Large intestine (tissue), 3 donors: Measurements from ENCODE around the gene RBM48. TPM values are rescaled to one million over a fixed set of nuclear protein-coding genes. Genes with fewer than 3 reads are reported as not detected.
A peak's percentile ranks its signal among the peaks of the same experiment; 100 is the strongest.

Experiments used
- DNase-seq, 2 donors: peaks; one replicate each; pipeline versions ENCODE4 v3.0.0 to v3.0.0-alpha.2; 2013
- H3K27ac ChIP-seq: one replicate; pipeline ENCODE4 v1.5.1; 2013; ENCODE audit warnings: low read length
- H3K27me3 ChIP-seq: 2 replicates; pipeline ENCODE4 v1.6.1; 2013; ENCODE audit warnings: low read length; ENCODE audit not compliant: control insufficient read depth, insufficient read depth
- H3K36me3 ChIP-seq: 2 replicates; pipeline ENCODE4 v1.6.1; 2013; ENCODE audit warnings: low read length; ENCODE audit not compliant: control insufficient read depth, insufficient read depth
- H3K4me1 ChIP-seq: one replicate; pipeline ENCODE4 v1.6.1; 2013; ENCODE audit warnings: low read length; ENCODE audit not compliant: control insufficient read depth, insufficient read depth
- H3K4me3 ChIP-seq: one replicate; pipeline ENCODE4 v1.5.1; 2013; ENCODE audit warnings: low read length
- H3K9me3 ChIP-seq: one replicate; pipeline ENCODE4 v1.6.1; 2013; ENCODE audit warnings: mild to moderate bottlenecking, low read depth, low read length, moderate library complexity; ENCODE audit not compliant: control insufficient read depth
- WGBS: methylation state at CpG from one replicate; pipeline ENCODE4 v1.1.5; 2013; ENCODE audit warnings: low lambda C conversion rate; ENCODE audit not compliant: insufficient coverage; 5-methylcytosine and 5-hydroxymethylcytosine counted together
- polyA plus RNA-seq: library from polyadenylated mRNA; unstranded; fragments of 120-200 nt; gene quantifications from one replicate; pipeline ENCODE4 v1.2.1, GENCODE V29; 2013

Gene RBM48
- polyA plus RNA-seq, 1 donor = 14.3 TPM

GRCh38 chr7:92567460-92567859 is 38.9 kb downstream of the RBM48 start:
- no peak overlapping the region for H3K4me3 ChIP-seq
- no peaks in the 10 kb centered on the region for H3K27me3 ChIP-seq
- H3K9me3 ChIP-seq = no peaks in the 10 kb centered on the region
- no peak overlapping the region for H3K27ac ChIP-seq
- peaks cover 47% of the 10 kb centered on the region for H3K36me3 ChIP-seq
- DNase-seq = no peak
- H3K4me1 ChIP-seq = no peaks in the 10 kb centered on the region
- 90% methylated on average over 2 of the region's 6 CpGs for WGBS

GRCh38 chr7:92569137-92569536 is 40.5 kb downstream of the RBM48 start:
- H3K27ac ChIP-seq = no peak overlapping the region
- H3K36me3 ChIP-seq = peaks cover 46% of the 10 kb centered on the region
- no peak for DNase-seq
- H3K27me3 ChIP-seq = no peaks in the 10 kb centered on the region
- no peak overlapping the region for H3K4me3 ChIP-seq
- H3K9me3 ChIP-seq = no peaks in the 10 kb centered on the region
- 100% methylated on average over 3 of the region's 4 CpGs for WGBS
- no peaks in the 10 kb centered on the region for H3K4me1 ChIP-seq

GRCh38 chr7:92576296-92576695 is 47.7 kb downstream of the RBM48 start:
- Histone ChIP-seq H3K27ac (no peak overlapping the region), H3K9me3 (no peaks in the 10 kb centered on the region), H3K4me3 (no peak overlapping the region), H3K36me3 (peaks cover 60% of the 10 kb centered on the region), H3K27me3 (no peaks in the 10 kb centered on the region), H3K4me1 (no peaks in the 10 kb centered on the region)
- 100% methylated on average over 2 of the region's 3 CpGs for WGBS
- DNase-seq = no peak

DNA sequence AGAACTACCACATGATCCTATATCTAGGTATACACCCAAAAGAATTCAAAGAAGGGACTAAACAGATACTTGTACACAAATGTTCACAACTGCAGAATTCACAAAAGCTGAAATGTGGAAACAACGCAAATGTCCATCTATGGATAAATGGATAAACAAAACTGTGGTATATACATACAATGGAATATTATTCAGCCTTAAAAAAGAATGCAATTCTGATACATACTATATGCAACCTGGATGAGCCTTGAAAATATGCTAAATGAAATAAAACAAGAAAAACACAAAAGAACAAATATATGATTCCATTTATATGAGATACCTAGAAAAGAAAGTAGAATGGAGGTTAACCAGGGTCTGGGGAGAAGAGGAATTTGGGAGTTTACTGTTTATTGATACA is 54.4 kb downstream of the RBM48 start:
- no peak for DNase-seq
- no CpG with 5 or more reads among the region's 1 CpG for WGBS
- Histone ChIP-seq H3K4me3 (no peak overlapping the region), H3K36me3 (peaks cover 25% of the 10 kb centered on the region), H3K27ac (no peak overlapping the region), H3K27me3 (no peaks in the 10 kb centered on the region), H3K4me1 (no peaks in the 10 kb centered on the region), H3K9me3 (no peaks in the 10 kb centered on the region)

- Histone ChIP-seq H3K27ac (no peak overlapping the region), H3K4me1 (peaks cover 6% of the 10 kb centered on the region)
- DNase-seq = no peak
Measured at GRCh38 chr7:92584953-92585352, 56.4 kb downstream of the RBM48 start.

GRCh38 chr7:92586403-92586802 is 57.8 kb downstream of the RBM48 start:
- no peak overlapping the region for H3K4me3 ChIP-seq
- H3K9me3 ChIP-seq = no peaks in the 10 kb centered on the region
- H3K36me3 ChIP-seq = no peaks in the 10 kb centered on the region
- peaks cover 9% of the 10 kb centered on the region for H3K4me1 ChIP-seq
- peak in 1 of 2 donors; percentile 22 for DNase-seq
- no peaks in the 10 kb centered on the region for H3K27me3 ChIP-seq
- no peak overlapping the region for H3K27ac ChIP-seq

More at GRCh38 chr7:92584953-92585352, 56.4 kb downstream of the RBM48 start:
- no peak overlapping the region for H3K4me3 ChIP-seq
- peaks cover 11% of the 10 kb centered on the region for H3K36me3 ChIP-seq
- no peaks in the 10 kb centered on the region for H3K27me3 ChIP-seq
- H3K9me3 ChIP-seq = no peaks in the 10 kb centered on the region

GRCh38 chr7:92586841-92587240 is 58.2 kb downstream of the RBM48 start:
- no peak overlapping the region for H3K4me3 ChIP-seq
- no peaks in the 10 kb centered on the region for H3K9me3 ChIP-seq
- no CpG with 5 or more reads among the region's 4 CpGs for WGBS
- no peak for DNase-seq
- H3K4me1 ChIP-seq = peaks cover 9% of the 10 kb centered on the region
- H3K27me3 ChIP-seq = no peaks in the 10 kb centered on the region
- H3K36me3 ChIP-seq = no peaks in the 10 kb centered on the region
- no peak overlapping the region for H3K27ac ChIP-seq

Other genes with a start within 250 kb of the RBM48 start
- 77.0 TPM for gene GATAD1, start 81.3 kb upstream of the RBM48 start, polyA plus RNA-seq
- 0.76 TPM for gene ERVW-1, start 50.8 kb upstream of the RBM48 start, polyA plus RNA-seq
- 37.5 TPM for gene PEX1, start 275 bp upstream of the RBM48 start, polyA plus RNA-seq
- 36.4 TPM for gene FAM133B, start 61.6 kb downstream of the RBM48 start, polyA plus RNA-seq